Measurements from ENCODE around the gene KRT2. TPM values are rescaled to one million over a fixed set of nuclear protein-coding genes. Genes with fewer than 3 reads are reported as not detected.

Gene KRT2
- total and polyA plus RNA-seq, 10 of the 15 experiments (the other 5 are each of a cell fraction or from before 2014, with no cell fraction given) = 0.08 to 0.12 TPM; not detected in 8

DNA sequence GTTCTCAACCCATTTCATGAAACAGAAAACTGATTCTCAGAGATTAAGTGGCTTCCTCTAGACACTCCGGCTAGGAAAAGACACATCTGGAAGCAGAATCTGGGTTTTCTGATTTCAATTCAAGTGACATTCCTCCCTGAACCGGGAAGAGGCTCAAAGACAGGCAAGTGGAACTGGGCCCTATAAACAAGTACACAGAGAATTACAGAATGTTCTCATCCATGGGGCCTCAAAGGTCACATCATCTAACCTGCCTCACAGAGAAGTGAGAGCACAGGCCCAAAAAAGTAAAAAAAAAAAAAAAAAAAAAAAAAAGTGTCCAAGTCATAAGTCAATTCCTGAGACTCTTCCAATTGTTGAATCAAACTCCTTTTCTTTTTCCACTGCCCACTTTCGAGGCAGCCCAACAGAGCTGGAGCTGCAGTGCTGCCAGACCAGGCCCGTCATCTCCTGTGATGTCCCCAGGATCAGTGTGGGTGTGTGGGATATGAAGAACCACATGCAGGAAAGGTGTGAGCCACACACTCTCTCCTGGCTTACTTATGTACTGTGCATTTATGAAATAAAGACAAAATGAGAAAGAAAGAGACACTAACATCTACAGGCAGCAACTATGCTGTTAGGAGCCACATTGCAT is 31.0 kb upstream of the KRT2 start (continued):
- TF ChIP-seq ZNF207 (IDR thresholded peaks at IDR 0.05; ENCODE audit: borderline replicate concordance) (no peak), TCF3 (IDR thresholded peaks at IDR 0.05; ENCODE audit: borderline replicate concordance, insufficient read depth, low read depth, low read length) (no peak), POLR2A (IDR thresholded peaks at IDR 0.05; ENCODE audit: low read depth, low read length) (no peak), SRF (IDR thresholded peaks at IDR 0.05; ENCODE audit: low read depth in 2 of 2, low read length in 2 of 2) (no peak), BMI1 (IDR thresholded peaks at IDR 0.05; ENCODE audit: borderline replicate concordance) (no peak), PAX8 (IDR thresholded peaks at IDR 0.05) (no peak), ETV6 (conservative IDR thresholded peaks at IDR 0.05 in 1 of 2, IDR thresholded peaks at IDR 0.05 in 1 of 2; ENCODE audit: borderline replicate concordance in 1 of 2, low read depth in 1 of 2) (no peak), HDGF (IDR thresholded peaks at IDR 0.05) (no peak)

DNA sequence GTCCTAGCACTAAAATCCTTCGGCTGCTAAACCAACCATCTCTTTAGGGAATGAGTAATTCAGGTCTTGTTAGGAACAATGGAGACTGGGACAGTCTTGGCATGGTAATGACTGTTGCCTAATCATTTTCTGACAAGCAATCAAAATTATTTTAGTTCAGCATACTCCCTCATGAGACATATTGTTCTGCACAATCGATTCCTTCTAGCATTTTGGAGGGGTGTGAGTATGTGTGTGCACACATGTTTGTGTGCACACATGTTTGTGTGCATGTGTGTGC is 30.3 kb upstream of the KRT2 start:
- POLR2A ChIA-PET = no interaction called here
- ATAC-seq = no peak
- no peak for DNase-seq (ENCODE audit: low read depth, low spot score)
- 38% methylated on average over 2 of the region's 2 CpGs for WGBS (ENCODE audit: insufficient coverage, insufficient replicate concordance, low lambda C conversion rate, missing lambda C conversion rate)
- BruUV-seq (replicated peaks) = no TSS peak
- CTCF ChIA-PET = no interaction called here
- peaks cover 1 to 5% of the 10 kb centered on the region in 2 experiments for H3K27me3 ChIP-seq (replicated peaks in 1 of 2; ENCODE audit: control insufficient read depth in 2 of 2, insufficient read depth in 2 of 2, low read length in 1 of 2)
- RAD21 ChIA-PET (ENCODE audit: unreplicated experiment) = no interaction called here
- no peaks in the 10 kb centered on the region for H3K9me3 ChIP-seq (replicated peaks; ENCODE audit: control insufficient read depth, insufficient read depth, low read length)
- SMC1A ChIA-PET (ENCODE audit: uncharacterized antibody, unreplicated experiment) = interaction anchor here (0.7 kb wide), 1 partner anchor 10 kb away, joined by 3 read pairs; no protein-coding TSS in a partner anchor
- intact Hi-C loops (cut with micrococcal nuclease; ENCODE audit: unreplicated experiment) (no loop called here), in situ Hi-C loops (cut with MboI) (no loop called here)
- no peak overlapping the region for H3K4me2 ChIP-seq (ENCODE audit: control insufficient read depth, insufficient read depth)
- H2AFZ ChIP-seq (ENCODE audit: control insufficient read depth, low read depth, low read length) = no peak overlapping the region
- no peak overlapping the region for H3K4me3 ChIP-seq
- no peaks in the 10 kb centered on the region for H3K4me1 ChIP-seq (ENCODE audit: control insufficient read depth, insufficient read depth, low read length)
- no peaks in the 10 kb centered on the region for H3K36me3 ChIP-seq (ENCODE audit: control insufficient read depth in 2 of 2, insufficient read depth in 2 of 2, low read length in 1 of 2)
- H3K79me2 ChIP-seq (ENCODE audit: control insufficient read depth, insufficient read depth, low read length) = no peaks in the 10 kb centered on the region
- H3K27ac ChIP-seq (ENCODE audit: control insufficient read depth, insufficient read depth) = no peak overlapping the region
- peaks cover 4% of the 10 kb centered on the region; the same call in 1 of the 2 replicates for H4K20me1 ChIP-seq (ENCODE audit: control insufficient read depth, insufficient read depth)
- H3K9ac ChIP-seq (ENCODE audit: control insufficient read depth, insufficient read depth, low read length) = no peak overlapping the region
- FAIRE-seq = no peak
- TF ChIP-seq NFYA (IDR thresholded peaks at IDR 0.05; ENCODE audit: borderline replicate concordance, low read depth, low read length) = no peak
- no peak for TF ChIP-seq RUNX3 (IDR thresholded peaks at IDR 0.05; ENCODE audit: low read length)
- TF ChIP-seq, protein P1, sequence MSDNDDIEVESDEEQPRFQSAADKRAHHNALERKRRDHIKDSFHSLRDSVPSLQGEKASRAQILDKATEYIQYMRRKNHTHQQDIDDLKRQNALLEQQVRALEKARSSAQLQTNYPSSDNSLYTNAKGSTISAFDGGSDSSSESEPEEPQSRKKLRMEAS (IDR thresholded peaks at IDR 0.05; ENCODE audit: low read depth, low read length) = no peak
- TF ChIP-seq, protein P2, sequence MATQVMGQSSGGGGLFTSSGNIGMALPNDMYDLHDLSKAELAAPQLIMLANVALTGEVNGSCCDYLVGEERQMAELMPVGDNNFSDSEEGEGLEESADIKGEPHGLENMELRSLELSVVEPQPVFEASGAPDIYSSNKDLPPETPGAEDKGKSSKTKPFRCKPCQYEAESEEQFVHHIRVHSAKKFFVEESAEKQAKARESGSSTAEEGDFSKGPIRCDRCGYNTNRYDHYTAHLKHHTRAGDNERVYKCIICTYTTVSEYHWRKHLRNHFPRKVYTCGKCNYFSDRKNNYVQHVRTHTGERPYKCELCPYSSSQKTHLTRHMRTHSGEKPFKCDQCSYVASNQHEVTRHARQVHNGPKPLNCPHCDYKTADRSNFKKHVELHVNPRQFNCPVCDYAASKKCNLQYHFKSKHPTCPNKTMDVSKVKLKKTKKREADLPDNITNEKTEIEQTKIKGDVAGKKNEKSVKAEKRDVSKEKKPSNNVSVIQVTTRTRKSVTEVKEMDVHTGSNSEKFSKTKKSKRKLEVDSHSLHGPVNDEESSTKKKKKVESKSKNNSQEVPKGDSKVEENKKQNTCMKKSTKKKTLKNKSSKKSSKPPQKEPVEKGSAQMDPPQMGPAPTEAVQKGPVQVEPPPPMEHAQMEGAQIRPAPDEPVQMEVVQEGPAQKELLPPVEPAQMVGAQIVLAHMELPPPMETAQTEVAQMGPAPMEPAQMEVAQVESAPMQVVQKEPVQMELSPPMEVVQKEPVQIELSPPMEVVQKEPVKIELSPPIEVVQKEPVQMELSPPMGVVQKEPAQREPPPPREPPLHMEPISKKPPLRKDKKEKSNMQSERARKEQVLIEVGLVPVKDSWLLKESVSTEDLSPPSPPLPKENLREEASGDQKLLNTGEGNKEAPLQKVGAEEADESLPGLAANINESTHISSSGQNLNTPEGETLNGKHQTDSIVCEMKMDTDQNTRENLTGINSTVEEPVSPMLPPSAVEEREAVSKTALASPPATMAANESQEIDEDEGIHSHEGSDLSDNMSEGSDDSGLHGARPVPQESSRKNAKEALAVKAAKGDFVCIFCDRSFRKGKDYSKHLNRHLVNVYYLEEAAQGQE (IDR thresholded peaks at IDR 0.05; ENCODE audit: low read depth, low read length) = no peak
- TF ChIP-seq, protein P3, sequence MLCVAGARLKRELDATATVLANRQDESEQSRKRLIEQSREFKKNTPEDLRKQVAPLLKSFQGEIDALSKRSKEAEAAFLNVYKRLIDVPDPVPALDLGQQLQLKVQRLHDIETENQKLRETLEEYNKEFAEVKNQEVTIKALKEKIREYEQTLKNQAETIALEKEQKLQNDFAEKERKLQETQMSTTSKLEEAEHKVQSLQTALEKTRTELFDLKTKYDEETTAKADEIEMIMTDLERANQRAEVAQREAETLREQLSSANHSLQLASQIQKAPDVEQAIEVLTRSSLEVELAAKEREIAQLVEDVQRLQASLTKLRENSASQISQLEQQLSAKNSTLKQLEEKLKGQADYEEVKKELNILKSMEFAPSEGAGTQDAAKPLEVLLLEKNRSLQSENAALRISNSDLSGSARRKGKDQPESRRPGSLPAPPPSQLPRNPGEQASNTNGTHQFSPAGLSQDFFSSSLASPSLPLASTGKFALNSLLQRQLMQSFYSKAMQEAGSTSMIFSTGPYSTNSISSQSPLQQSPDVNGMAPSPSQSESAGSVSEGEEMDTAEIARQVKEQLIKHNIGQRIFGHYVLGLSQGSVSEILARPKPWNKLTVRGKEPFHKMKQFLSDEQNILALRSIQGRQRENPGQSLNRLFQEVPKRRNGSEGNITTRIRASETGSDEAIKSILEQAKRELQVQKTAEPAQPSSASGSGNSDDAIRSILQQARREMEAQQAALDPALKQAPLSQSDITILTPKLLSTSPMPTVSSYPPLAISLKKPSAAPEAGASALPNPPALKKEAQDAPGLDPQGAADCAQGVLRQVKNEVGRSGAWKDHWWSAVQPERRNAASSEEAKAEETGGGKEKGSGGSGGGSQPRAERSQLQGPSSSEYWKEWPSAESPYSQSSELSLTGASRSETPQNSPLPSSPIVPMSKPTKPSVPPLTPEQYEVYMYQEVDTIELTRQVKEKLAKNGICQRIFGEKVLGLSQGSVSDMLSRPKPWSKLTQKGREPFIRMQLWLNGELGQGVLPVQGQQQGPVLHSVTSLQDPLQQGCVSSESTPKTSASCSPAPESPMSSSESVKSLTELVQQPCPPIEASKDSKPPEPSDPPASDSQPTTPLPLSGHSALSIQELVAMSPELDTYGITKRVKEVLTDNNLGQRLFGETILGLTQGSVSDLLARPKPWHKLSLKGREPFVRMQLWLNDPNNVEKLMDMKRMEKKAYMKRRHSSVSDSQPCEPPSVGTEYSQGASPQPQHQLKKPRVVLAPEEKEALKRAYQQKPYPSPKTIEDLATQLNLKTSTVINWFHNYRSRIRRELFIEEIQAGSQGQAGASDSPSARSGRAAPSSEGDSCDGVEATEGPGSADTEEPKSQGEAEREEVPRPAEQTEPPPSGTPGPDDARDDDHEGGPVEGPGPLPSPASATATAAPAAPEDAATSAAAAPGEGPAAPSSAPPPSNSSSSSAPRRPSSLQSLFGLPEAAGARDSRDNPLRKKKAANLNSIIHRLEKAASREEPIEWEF (IDR thresholded peaks at IDR 0.05; ENCODE audit: insufficient replicate concordance, low read depth, low read length) = no peak
- no peak for TF ChIP-seq SMC3 (IDR thresholded peaks at IDR 0.05; ENCODE audit: borderline replicate concordance, low read length)

Data from GM12878 (cell line).